Stimulated activated naive B cell treated with anti-CD40 and anti-IgM and Interleukin-4, amounts not matched to agents 10 μg/mL and 1 μg/mL and 100 μg/mL, for 72 hours (primary cell): ENCODE results near the gene MEI1.
"Not testable (repeated sequence)": the region's sequence is repeated elsewhere in the genome, so short reads cannot be mapped to it uniquely, and the experiment has no call there.

ENCODE experiments used
- ATAC-seq, 2 donors: fragments of 150-1000 bp; cut with Tn5 transposase; replicated peaks; 2 replicates each; pipeline ENCODE4 v1.10.0; 2021; ENCODE audit warnings: moderate library complexity in 1 of 2
- DNase-seq: peaks from one replicate; pipeline ENCODE4 v3.0.0; 2021
- H3K27ac Mint-ChIP-seq: one replicate; pipeline ENCODE4 v1.8.0; 2022; ENCODE audit warnings: mild to moderate bottlenecking, mixed read lengths
- H3K27me3 Mint-ChIP-seq, 2 donors: one replicate each; pipeline ENCODE4 v1.8.0; 2022; ENCODE audit warnings: mixed read lengths in 2 of 2
- H3K36me3 Mint-ChIP-seq, 2 donors: one replicate each; pipeline ENCODE4 v1.8.0; 2022; ENCODE audit warnings: mixed read lengths in 2 of 2, mild to moderate bottlenecking in 1 of 2
- H3K4me1 Mint-ChIP-seq, 2 donors: one replicate each; pipeline ENCODE4 v1.8.0; 2022; ENCODE audit warnings: mixed read lengths in 2 of 2, mild to moderate bottlenecking in 1 of 2
- H3K4me3 Mint-ChIP-seq, 2 donors: one replicate each; pipeline ENCODE4 v1.8.0; 2022; ENCODE audit warnings: mild to moderate bottlenecking in 2 of 2, mixed read lengths in 2 of 2, moderate library complexity in 1 of 2
- H3K9me3 Mint-ChIP-seq, 2 donors: one replicate each; pipeline ENCODE4 v1.8.0; 2022; ENCODE audit warnings: mixed read lengths in 2 of 2, mild to moderate bottlenecking in 1 of 2

The MEI1 gene

DNA sequence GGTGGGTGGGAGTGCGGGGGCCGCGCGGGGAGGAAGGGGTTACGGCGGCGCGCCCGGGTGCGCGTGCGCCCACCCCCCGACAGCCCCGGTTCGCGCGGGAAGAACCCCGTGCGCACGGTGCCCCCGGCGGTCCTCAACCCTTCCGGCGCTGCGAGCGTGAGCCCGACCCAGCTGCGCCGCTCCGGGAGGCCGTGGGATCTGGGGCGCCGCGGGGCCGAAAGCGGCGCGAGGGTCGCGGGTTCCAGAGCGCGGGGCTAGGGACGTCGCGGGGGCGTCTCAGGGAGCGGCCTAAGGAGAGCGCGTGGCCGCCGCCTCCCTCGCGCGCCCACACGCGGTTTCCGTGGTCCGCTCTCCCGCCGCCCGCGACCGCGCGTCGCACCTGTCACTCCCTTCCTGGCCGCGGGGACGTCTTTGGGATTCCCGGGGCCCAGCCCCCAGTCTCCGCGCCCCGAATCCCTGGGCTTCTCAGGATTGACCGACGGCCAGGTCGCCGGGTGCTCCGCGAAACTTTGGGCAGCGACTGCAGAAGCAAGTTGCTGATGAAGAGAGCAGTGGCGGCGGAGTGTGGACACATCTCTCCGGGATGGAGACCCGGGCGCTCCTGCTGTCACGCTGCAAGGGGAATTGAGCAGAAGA is 134.2 kb downstream of the MEI1 start:
- Mint-ChIP-seq H3K27me3 (no peaks in the 10 kb centered on the region), H3K27ac (peak overlapping the region; percentile 99), H3K4me3 (peak overlapping the region; percentile 99), H3K36me3 (peaks cover 43 to 62% of the 10 kb centered on the region in 2 donors), H3K4me1 (peaks cover 40 to 69% of the 10 kb centered on the region in 2 donors), H3K9me3 (no peaks in the 10 kb centered on the region)
- DNase-seq (peak; percentile 56), ATAC-seq (peak; percentile 13 to 14)

DNA sequence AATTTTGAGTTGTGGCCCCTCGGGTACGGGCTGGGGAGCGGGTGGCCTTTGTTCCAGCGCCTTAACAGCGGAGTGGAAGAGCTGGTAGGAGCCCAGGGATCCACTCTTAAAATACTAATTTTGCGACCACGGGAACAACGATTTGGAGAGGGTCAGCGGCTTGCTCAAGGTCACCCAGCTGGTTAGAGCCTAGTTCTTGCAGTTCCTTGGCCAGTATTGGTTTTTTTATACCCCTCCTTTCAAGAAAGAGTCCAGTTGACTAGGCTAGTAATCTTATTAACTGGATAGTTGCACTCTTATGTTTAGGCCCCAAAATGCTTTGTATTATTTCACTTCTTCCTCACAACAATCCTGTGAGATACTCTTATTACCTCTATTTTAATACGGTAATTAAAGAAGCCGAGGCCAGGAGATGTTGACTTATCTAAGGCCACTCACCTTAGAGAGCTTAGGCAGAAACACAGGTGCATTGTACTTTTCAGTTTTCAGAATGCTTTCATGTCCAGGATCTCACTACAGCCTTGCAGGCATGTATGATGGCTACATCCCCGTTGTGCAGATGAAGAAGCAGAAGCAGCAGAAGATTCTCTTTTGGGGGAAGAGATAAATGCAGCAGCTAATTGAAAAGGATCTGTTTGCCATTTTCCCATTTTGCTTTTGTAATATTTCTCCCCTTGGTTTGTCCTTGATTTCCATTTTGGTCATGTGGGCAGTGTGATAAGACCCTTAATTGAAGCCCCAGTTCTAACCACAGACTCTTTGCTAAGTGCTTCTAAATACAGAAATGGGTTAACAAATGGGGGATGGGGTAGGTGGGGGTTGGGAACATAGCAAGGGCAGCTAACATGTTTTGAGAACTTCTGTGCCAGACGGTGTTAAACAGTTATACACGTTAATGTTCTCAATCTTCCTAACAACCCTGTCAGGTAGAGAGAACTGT is 135.0 kb downstream of the MEI1 start:
- DNase-seq (no peak), ATAC-seq (no peak)
- H3K4me1 Mint-ChIP-seq, result peaks cover 44 to 73% of the 10 kb centered on the region in 2 donors
- H3K4me3 Mint-ChIP-seq, result peak overlapping the region; percentile 99
- no peaks in the 10 kb centered on the region for H3K9me3 Mint-ChIP-seq
- H3K27ac Mint-ChIP-seq, result peak overlapping the region; percentile 99
- no peaks in the 10 kb centered on the region for H3K27me3 Mint-ChIP-seq
- peaks cover 50 to 68% of the 10 kb centered on the region in 2 donors for H3K36me3 Mint-ChIP-seq

DNA sequence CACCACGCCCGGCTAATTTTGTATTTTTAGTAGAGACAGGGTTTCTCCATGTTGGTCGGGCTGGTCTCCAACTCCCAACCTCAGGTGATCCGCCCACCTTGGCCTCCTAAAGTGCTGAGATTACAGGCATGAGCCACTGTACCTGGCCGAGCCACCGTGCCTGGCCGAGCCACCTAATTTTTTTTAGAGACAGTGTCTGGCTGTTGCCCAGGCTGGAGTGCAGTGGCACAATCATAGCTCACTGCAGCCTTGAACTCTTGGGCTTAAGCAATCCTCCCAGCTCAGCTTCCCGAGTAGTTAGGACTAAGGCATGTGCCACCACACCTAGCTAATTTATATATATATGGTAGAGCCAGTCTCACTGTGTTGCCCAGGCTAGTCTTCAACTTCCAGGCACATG is 136.2 kb downstream of the MEI1 start:
- not testable (repeated sequence) for ATAC-seq, DNase-seq
- peak overlapping the region; percentile 33 for H3K27ac Mint-ChIP-seq

DNA sequence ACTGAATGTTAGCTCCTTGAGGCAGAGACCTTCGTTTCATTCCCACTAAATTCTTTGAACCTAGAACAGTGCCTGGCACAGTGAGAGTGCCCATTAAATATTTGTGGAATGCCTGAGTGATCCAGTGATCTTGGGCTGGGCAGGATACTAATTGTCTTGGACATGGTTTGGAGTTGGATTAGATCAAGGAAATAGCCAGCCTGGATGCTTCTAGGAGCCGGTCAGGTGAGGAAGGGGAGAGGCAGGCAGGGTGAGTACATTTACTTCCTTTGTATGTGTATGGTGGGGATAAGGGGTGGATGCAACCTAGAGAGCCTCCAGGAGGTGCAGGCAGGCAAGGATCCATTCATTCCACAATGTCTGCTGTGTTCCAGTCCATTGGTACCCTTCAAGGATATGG is 137.2 kb downstream of the MEI1 start:
- DNase-seq (no peak), ATAC-seq (no peak)
- Mint-ChIP-seq H3K9me3 (no peaks in the 10 kb centered on the region), H3K4me3 (peak overlapping the region; percentile 49 to 57), H3K27me3 (no peaks in the 10 kb centered on the region), H3K4me1 (peaks cover 45 to 75% of the 10 kb centered on the region in 2 donors), H3K27ac (peak overlapping the region; percentile 79), H3K36me3 (peaks cover 57 to 67% of the 10 kb centered on the region in 2 donors)

More for the DNA sequence above, 136.2 kb downstream of the MEI1 start:
- H3K27me3 Mint-ChIP-seq, H3K9me3 Mint-ChIP-seq: not testable (repeated sequence)
- peaks cover 57 to 67% of the 10 kb centered on the region in 2 donors for H3K36me3 Mint-ChIP-seq
- H3K4me3 Mint-ChIP-seq, result peak overlapping the region; percentile 44 to 51
- H3K4me1 Mint-ChIP-seq, result peaks cover 45 to 73% of the 10 kb centered on the region in 2 donors

DNA sequence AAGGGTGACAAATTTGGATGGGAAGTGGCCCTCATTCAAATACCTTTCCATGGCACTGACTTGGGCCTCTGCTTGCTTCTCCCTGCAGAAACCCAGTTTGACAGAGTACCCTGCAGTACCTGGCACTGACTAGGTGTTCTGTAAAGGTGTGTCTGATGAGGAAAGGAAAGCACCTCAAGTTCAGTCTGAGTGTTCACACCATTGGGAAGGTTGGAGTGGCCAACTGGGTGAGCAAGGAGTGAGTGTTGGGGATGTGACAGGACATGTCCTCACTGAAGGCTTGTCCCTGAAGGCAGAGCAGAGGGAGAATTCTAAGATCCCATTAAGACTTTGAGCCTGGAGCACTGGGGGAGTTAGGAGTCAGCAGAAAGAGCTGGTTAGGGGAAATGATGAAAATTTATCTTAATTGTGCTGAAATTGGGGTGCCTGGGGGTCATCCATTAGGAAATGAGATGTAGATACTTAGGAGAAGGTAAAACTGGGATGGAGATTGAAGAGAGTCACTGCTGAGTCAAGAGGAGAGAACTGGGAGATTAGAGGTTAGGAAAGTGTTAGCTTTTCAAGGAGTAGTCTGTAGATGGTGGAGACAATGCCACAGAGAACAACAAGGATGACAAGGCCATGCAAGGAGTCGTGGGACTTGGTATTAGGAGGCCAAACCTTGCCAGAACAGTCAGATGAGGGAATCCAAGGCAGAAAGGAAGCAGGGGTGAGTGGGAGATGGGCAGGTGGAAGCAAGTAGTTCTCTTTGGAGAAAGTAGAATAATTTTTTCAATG is 139.7 kb downstream of the MEI1 start:
- peaks cover 51 to 69% of the 10 kb centered on the region in 2 donors for H3K36me3 Mint-ChIP-seq
- H3K4me1 Mint-ChIP-seq, result peaks cover 54 to 80% of the 10 kb centered on the region in 2 donors

DNA sequence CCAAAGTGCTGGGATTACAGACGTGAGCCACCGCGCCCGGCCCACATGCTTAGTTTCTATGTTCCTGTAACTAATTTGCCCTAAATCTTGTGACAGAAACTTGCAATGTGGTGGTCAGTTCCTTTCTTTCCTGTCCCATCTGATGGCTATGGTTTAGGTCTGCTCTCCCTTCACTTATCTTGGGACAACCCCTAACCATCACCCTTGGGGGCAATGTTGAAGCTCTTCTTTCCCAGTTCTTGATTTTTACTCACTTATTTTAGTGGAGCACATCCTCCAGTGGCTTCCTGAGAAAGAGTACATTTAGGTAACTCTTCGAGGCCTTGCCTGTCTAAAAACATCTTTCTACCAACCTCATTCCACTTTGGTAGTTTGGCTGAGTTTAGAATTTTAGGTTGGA is 140.9 kb downstream of the MEI1 start:
- peaks cover 52 to 66% of the 10 kb centered on the region in 2 donors for H3K36me3 Mint-ChIP-seq
- no peaks in the 10 kb centered on the region for H3K27me3 Mint-ChIP-seq
- DNase-seq (no peak), ATAC-seq (peak; percentile 58 to 64)
- peak overlapping the region; percentile 44 to 71 for H3K4me3 Mint-ChIP-seq
- H3K9me3 Mint-ChIP-seq, result no peaks in the 10 kb centered on the region
- peak overlapping the region; percentile 92 for H3K27ac Mint-ChIP-seq
- peaks cover 60 to 90% of the 10 kb centered on the region in 2 donors for H3K4me1 Mint-ChIP-seq

More for the DNA sequence above, 139.7 kb downstream of the MEI1 start:
- no peak for ATAC-seq
- no peak for DNase-seq
- H3K4me3 Mint-ChIP-seq, result peak overlapping the region; percentile 31 to 71
- no peaks in the 10 kb centered on the region for H3K9me3 Mint-ChIP-seq
- H3K27ac Mint-ChIP-seq, result peak overlapping the region; percentile 88
- H3K27me3 Mint-ChIP-seq, result no peaks in the 10 kb centered on the region

DNA sequence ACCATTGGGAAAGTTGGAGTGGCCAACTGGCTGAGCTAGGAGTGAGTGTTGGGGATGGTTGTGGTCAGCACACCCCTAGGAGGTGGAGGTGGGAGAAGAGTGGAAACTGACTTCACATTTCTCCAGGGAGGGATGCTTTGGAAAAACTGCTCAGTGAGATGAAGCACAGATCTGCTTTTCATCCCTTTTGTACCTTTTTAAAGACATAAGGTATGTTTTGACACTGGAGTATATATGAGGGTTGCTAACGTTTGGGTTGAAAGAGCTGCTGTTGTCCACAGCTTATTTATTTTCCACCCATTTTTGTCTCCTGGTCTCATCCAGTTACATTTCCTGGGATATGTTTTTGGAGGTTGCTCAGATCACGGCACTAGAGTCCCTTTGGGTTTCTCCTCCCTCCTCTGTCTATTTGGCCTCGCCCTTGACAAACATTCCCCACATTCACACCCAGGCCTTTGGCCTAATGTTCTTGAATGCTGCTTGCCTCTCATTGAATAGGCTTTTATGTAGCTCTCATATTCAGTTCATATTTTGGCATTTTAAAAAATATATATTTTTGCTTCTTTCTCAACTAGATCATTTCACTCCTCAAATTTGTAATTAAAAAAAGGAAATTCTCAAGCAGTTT is 141.9 kb downstream of the MEI1 start:
- Mint-ChIP-seq H3K9me3 (no peaks in the 10 kb centered on the region), H3K36me3 (peaks cover 46 to 69% of the 10 kb centered on the region in 2 donors), H3K4me3 (peak overlapping the region in 1 of 2 donors; percentile 44), H3K27ac (peak overlapping the region; percentile 92), H3K4me1 (peaks cover 65 to 90% of the 10 kb centered on the region in 2 donors), H3K27me3 (no peaks in the 10 kb centered on the region)
- no peak for DNase-seq
- ATAC-seq, result no peak

GRCh38 chr22:41842996-41843970 is 144.0 kb downstream of the MEI1 start:
- no peaks in the 10 kb centered on the region for H3K9me3 Mint-ChIP-seq
- H3K27me3 Mint-ChIP-seq, result no peaks in the 10 kb centered on the region
- no peak overlapping the region for H3K27ac Mint-ChIP-seq
- DNase-seq, result no peak
- ATAC-seq, result peak in 1 of 2 donors; percentile 9
- peaks cover 64 to 86% of the 10 kb centered on the region in 2 donors for H3K4me1 Mint-ChIP-seq
- H3K36me3 Mint-ChIP-seq, result peaks cover 35 to 65% of the 10 kb centered on the region in 2 donors
- H3K4me3 Mint-ChIP-seq, result peak overlapping the region in 1 of 2 donors; percentile 6

GRCh38 chr22:41844036-41844435 is 144.7 kb downstream of the MEI1 start:
- H3K27ac Mint-ChIP-seq, result peak overlapping the region; percentile 65

GRCh38 chr22:41844513-41844912 is 145.2 kb downstream of the MEI1 start:
- DNase-seq (no peak), ATAC-seq (no peak)
- Mint-ChIP-seq H3K36me3 (peaks cover 24 to 57% of the 10 kb centered on the region in 2 donors), H3K27me3 (no peaks in the 10 kb centered on the region), H3K27ac (peak overlapping the region; percentile 65), H3K4me3 (no peak overlapping the region), H3K4me1 (peaks cover 58 to 79% of the 10 kb centered on the region in 2 donors), H3K9me3 (no peaks in the 10 kb centered on the region)

More at GRCh38 chr22:41844036-41844435, 144.7 kb downstream of the MEI1 start:
- Mint-ChIP-seq H3K27me3 (no peaks in the 10 kb centered on the region), H3K4me1 (peaks cover 62 to 84% of the 10 kb centered on the region in 2 donors), H3K4me3 (peak overlapping the region; percentile 42 to 65), H3K36me3 (peaks cover 28 to 62% of the 10 kb centered on the region in 2 donors), H3K9me3 (no peaks in the 10 kb centered on the region)
- peak; percentile 67 to 74 for ATAC-seq
- DNase-seq, result no peak

- H3K36me3 Mint-ChIP-seq, result peaks cover 16 to 55% of the 10 kb centered on the region in 2 donors
- ATAC-seq (no peak), DNase-seq (no peak)
- no peaks in the 10 kb centered on the region for H3K27me3 Mint-ChIP-seq
- H3K4me3 Mint-ChIP-seq, result peak overlapping the region; percentile 10 to 44
- no peaks in the 10 kb centered on the region for H3K9me3 Mint-ChIP-seq
- peak overlapping the region; percentile 56 for H3K27ac Mint-ChIP-seq
- H3K4me1 Mint-ChIP-seq, result peaks cover 52 to 74% of the 10 kb centered on the region in 2 donors
Measured at GRCh38 chr22:41845380-41846267, 146.3 kb downstream of the MEI1 start.
